ENCODE measurements around the gene LIN54.

LIN54 gene

GRCh38 chr4:82890901-82891706 is 119.5 kb downstream of the LIN54 start, which contains the start of gene SEC31A:
Gene SEC31A, minus strand, starts transcription at chr4:82891153. Its CDS starts 9,217 bp downstream, at chr4:82881936.
- peak; percentile 93 for DNase-seq (ENCODE audit: low spot score)

- no peak for DNase-seq (ENCODE audit: low spot score)
Observed at GRCh38 chr4:82890528-82890900, 120.1 kb downstream of the LIN54 start.

- no peak for DNase-seq (ENCODE audit: low spot score)
Observed at GRCh38 chr4:82889287-82889686, 121.3 kb downstream of the LIN54 start.

- no peak for DNase-seq (ENCODE audit: low spot score)
Observed at GRCh38 chr4:82886147-82886942, 124.3 kb downstream of the LIN54 start.

- no peak for DNase-seq (ENCODE audit: low spot score)
Observed at GRCh38 chr4:82885410-82885809, 125.2 kb downstream of the LIN54 start.
